Natural killer cell (primary cell): ENCODE data around the gene TEKT3. TPM values are rescaled to one million over a fixed set of nuclear protein-coding genes. Genes with fewer than 3 reads are reported as not detected.

Source experiments
- ATAC-seq, 3 donors: fragments of 150-1000 bp in 2 of 3; fragments of 200-7000 bp in 1 of 3; cut with Tn5 transposase; 1 replicate in 1 of 3; 2 replicates in 2 of 3; pipeline ENCODE4 v1.10.0; 2021; ENCODE audit warnings: mild to moderate bottlenecking in 2 of 3, moderate library complexity in 2 of 3
- DNase-seq, 2 donors: peaks; one replicate each; pipeline versions ENCODE4 v3.0.0 to v3.0.0-alpha.2; 2013 to 2021; ENCODE audit warnings: mixed read lengths in 1 of 2
- H3K27ac ChIP-seq: one replicate; pipeline ENCODE4 v1.5.1; 2013; ENCODE audit warnings: mild to moderate bottlenecking, low read length
- H3K27me3 ChIP-seq: one replicate; pipeline ENCODE4 v1.6.1; 2013; ENCODE audit warnings: low read length; ENCODE audit not compliant: control insufficient read depth, insufficient read depth
- H3K36me3 ChIP-seq: one replicate; pipeline ENCODE4 v1.6.1; 2013; ENCODE audit warnings: low read length; ENCODE audit not compliant: control insufficient read depth, insufficient read depth
- H3K4me1 ChIP-seq: one replicate; pipeline ENCODE4 v1.6.1; 2013; ENCODE audit warnings: low read length; ENCODE audit not compliant: control insufficient read depth, insufficient read depth
- H3K4me3 ChIP-seq: one replicate; pipeline ENCODE4 v1.5.1; 2013; ENCODE audit warnings: low read length
- H3K9me3 ChIP-seq: one replicate; pipeline ENCODE4 v1.6.1; 2013; ENCODE audit warnings: low read length; ENCODE audit not compliant: control insufficient read depth, insufficient read depth
- H3K27ac Mint-ChIP-seq, 2 donors: one replicate each; pipeline ENCODE4 v1.8.0; 2022; ENCODE audit warnings: mild to moderate bottlenecking in 2 of 2, mixed read lengths in 2 of 2, moderate library complexity in 1 of 2
- H3K27me3 Mint-ChIP-seq, 2 donors: one replicate each; pipeline ENCODE4 v1.8.0; 2022; ENCODE audit warnings: low read depth in 2 of 2, mixed read lengths in 2 of 2
- H3K36me3 Mint-ChIP-seq: one replicate; pipeline ENCODE4 v1.8.0; 2022; ENCODE audit warnings: mixed read lengths
- H3K4me1 Mint-ChIP-seq, 2 donors: one replicate each; pipeline ENCODE4 v1.8.0; 2022; ENCODE audit warnings: mixed read lengths in 2 of 2
- H3K4me3 Mint-ChIP-seq: one replicate; pipeline ENCODE4 v1.8.0; 2022; ENCODE audit warnings: mild to moderate bottlenecking, moderate library complexity, mixed read lengths
- H3K9me3 Mint-ChIP-seq, 2 donors: one replicate each; pipeline ENCODE4 v1.8.0; 2022; ENCODE audit warnings: mixed read lengths in 2 of 2
- WGBS: methylation state at CpG from one replicate; pipeline ENCODE4 v1.1.7; 2013; ENCODE audit warnings: missing lambda C conversion rate; ENCODE audit not compliant: insufficient coverage; 5-methylcytosine and 5-hydroxymethylcytosine counted together
- intact Hi-C: fragments of 100-400 bp; cut with micrococcal nuclease; formaldehyde crosslinking; loops from one replicate; pipeline ENCODE4 v1.14.2; 2022
- total RNA-seq, 4 donors: library from RNA; stranded (reverse); fragments of 120-200 nt in 1 of 4; gene quantifications; one replicate each; pipeline versions ENCODE4 v1.2.3 to v1.2.4, GENCODE V29; 2013 to 2022
- TF ChIP-seq, protein P1 (sequence below): fragments of 200-600 bp; IDR thresholded peaks from one replicate; pipeline ENCODE4 v1.8.0; 2022; ENCODE audit warnings: antibody characterized with exemption

Gene TEKT3
- total RNA-seq, 3 donors from 2014 or later (not counting 1 experiment from before 2014, with no cell fraction given): 0.39 to 1.3 (median 0.58) TPM

DNA sequence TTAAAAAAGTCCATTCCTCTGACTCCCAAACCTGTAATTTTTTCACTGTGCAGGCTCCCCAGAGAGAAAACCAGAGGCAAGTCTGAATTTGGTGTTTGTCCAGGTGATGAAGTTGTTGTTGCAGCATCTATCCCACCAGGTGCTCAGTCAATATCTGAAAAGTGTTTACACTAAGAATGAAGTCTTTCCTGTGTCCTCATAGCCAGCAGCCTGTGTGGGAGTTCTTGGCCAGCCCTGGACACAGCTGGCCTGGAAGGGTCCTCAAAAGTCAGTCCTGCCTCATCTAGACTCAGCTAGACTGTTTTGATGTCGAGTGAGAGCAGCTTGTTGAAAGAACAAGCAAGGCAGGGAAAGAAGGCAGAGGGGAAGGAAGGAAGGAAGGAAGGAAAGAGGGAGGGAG is 72.9 kb downstream of the TEKT3 start:
- DNase-seq (no peak), ATAC-seq (no peak)
- Histone ChIP-seq H3K27me3 (peaks cover 4% of the 10 kb centered on the region), H3K9me3 (no peaks in the 10 kb centered on the region), H3K27ac (no peak overlapping the region), H3K4me1 (no peaks in the 10 kb centered on the region), H3K36me3 (no peaks in the 10 kb centered on the region), H3K4me3 (no peak overlapping the region)
- H3K27ac Mint-ChIP-seq: no peak overlapping the region
- no peak overlapping the region for H3K4me3 Mint-ChIP-seq
- TF ChIP-seq, protein P1, sequence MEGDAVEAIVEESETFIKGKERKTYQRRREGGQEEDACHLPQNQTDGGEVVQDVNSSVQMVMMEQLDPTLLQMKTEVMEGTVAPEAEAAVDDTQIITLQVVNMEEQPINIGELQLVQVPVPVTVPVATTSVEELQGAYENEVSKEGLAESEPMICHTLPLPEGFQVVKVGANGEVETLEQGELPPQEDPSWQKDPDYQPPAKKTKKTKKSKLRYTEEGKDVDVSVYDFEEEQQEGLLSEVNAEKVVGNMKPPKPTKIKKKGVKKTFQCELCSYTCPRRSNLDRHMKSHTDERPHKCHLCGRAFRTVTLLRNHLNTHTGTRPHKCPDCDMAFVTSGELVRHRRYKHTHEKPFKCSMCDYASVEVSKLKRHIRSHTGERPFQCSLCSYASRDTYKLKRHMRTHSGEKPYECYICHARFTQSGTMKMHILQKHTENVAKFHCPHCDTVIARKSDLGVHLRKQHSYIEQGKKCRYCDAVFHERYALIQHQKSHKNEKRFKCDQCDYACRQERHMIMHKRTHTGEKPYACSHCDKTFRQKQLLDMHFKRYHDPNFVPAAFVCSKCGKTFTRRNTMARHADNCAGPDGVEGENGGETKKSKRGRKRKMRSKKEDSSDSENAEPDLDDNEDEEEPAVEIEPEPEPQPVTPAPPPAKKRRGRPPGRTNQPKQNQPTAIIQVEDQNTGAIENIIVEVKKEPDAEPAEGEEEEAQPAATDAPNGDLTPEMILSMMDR: no peak
- peaks cover 25 to 42% of the 10 kb centered on the region in 2 donors for H3K27me3 Mint-ChIP-seq
- H3K9me3 Mint-ChIP-seq: no peaks in the 10 kb centered on the region
- no peaks in the 10 kb centered on the region for H3K36me3 Mint-ChIP-seq
- WGBS: 48% methylated on average over 1 of the region's 1 CpG
- intact Hi-C loops: no loop called here
- no peaks in the 10 kb centered on the region for H3K4me1 Mint-ChIP-seq

DNA sequence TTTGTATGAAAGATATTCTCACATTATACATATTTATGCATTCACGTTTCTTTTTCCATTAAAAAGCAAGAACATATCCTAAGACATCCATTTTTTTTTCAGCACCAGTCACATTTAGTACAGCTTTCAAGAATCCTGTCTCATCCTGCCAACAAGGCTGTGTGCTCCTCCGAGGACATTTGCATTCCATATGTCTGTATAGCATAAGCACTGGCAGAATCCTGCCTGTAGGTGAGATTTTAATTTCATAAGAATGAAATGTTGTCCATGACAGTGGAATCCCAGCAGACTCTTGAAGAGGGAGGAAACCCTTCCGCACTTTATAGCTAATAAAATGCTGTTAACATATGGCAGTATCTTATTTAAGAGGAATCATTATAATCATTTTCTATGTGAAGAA is 73.4 kb downstream of the TEKT3 start:
- Histone ChIP-seq H3K27me3 (peaks cover 7% of the 10 kb centered on the region), H3K4me1 (no peaks in the 10 kb centered on the region), H3K9me3 (no peaks in the 10 kb centered on the region), H3K4me3 (no peak overlapping the region), H3K27ac (no peak overlapping the region), H3K36me3 (no peaks in the 10 kb centered on the region)
- TF ChIP-seq, protein P1: no peak
- Mint-ChIP-seq H3K4me3 (no peak overlapping the region), H3K4me1 (no peaks in the 10 kb centered on the region), H3K27ac (no peak overlapping the region), H3K36me3 (no peaks in the 10 kb centered on the region), H3K27me3 (peaks cover 27 to 42% of the 10 kb centered on the region in 2 donors), H3K9me3 (no peaks in the 10 kb centered on the region)
- DNase-seq: no peak
- 64% methylated on average over 2 of the region's 3 CpGs for WGBS
- intact Hi-C loops: no loop called here
- no peak for ATAC-seq

DNA sequence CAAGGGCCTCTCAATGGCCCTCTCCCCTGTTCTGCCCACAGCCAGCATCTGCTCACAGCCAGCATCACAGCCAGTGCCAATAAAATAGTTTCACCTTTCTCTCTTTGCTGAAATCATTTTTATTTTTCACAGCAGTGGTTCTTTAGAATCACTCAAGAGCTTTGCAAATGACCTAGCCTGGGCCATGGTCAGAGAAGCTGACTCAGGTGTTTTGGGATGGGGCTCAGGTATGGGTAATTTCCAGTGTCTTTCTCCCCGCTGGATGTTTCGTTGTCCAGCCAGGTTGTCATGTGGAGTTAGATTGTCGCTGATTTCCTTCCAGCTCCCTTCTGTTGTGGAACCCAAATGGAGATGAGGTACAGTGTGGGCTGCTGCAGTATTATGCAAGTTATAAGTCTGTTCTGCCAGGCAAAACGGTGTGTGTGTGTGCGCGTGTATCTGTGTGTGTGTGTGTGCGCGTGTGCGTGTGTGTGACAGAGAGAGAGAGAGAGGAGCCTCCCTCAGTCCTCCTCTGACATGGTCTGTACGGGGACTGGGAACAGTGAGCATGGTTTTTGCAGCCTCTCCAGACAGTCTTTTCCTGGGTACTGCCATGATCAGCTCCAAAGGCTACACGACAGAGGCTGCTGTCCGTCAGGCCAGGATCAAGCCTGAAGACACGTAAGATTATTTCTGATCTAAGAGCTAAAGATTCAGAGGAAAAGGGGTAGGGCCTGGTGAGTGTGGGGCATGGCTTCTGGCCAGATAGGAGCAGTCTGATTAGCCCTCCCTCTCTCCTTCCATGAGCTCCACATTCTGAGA is 74.9 kb downstream of the TEKT3 start:
- no peaks in the 10 kb centered on the region for H3K9me3 ChIP-seq
- H3K36me3 ChIP-seq: no peaks in the 10 kb centered on the region
- Mint-ChIP-seq H3K27ac (no peak overlapping the region), H3K36me3 (no peaks in the 10 kb centered on the region), H3K4me1 (no peaks in the 10 kb centered on the region), H3K4me3 (no peak overlapping the region), H3K27me3 (peaks cover 36 to 51% of the 10 kb centered on the region in 2 donors), H3K9me3 (no peaks in the 10 kb centered on the region)
- intact Hi-C loops: no loop called here
- 91% methylated on average over 13 of the region's 13 CpGs for WGBS
- TF ChIP-seq, protein P1: no peak
- peaks cover 12% of the 10 kb centered on the region for H3K27me3 ChIP-seq
- ATAC-seq (no peak), DNase-seq (no peak)
- peaks cover under 1% of the 10 kb centered on the region for H3K4me1 ChIP-seq
- H3K27ac ChIP-seq: no peak overlapping the region
- H3K4me3 ChIP-seq: no peak overlapping the region
